HepG2 (cell line): ENCODE measurements around the gene ABHD12. TPM values are rescaled to one million over a fixed set of nuclear protein-coding genes. Genes with fewer than 3 reads are reported as not detected.

Source experiments
- ATAC-seq: fragments of 200-7000 bp; cut with Tn5 transposase; 3 replicates; pipeline ENCODE4 v1.9.1; 2020; ENCODE audit warnings: mild to moderate bottlenecking, moderate library complexity
- BruUV-seq: library from RNA; stranded (reverse); fragments of 400-500 nt; replicated peaks from 2 replicates; lab custom pipeline; 2021; lab: Mats Ljungman, UMichigan
- CTCF ChIA-PET: fragments of 300-600 bp; formaldehyde crosslinking; extraction: SDS; loops from one replicate; lab custom pipeline; 2021; ENCODE audit warnings: low total read pairs, inconsistent platforms, low intra/inter-chr PET ratio; lab: Yijun Ruan, JAX
- POLR2A ChIA-PET: fragments of 350-600 bp; sonication (Branson Sonifier 250); formaldehyde crosslinking; loops from one replicate; lab custom pipeline; 2020; ENCODE audit warnings: antibody characterized with exemption, inconsistent platforms; lab: Yijun Ruan, JAX
- DNase-seq: peaks from one replicate; pipeline ENCODE4 v3.0.0-alpha.2; 2015; ENCODE audit warnings: low spot score
- FAIRE-seq: peaks from 3 replicates; lab custom pipeline; 2011; peaks lifted over from hg19 to GRCh38; lab: Jason Lieb, UNC
- H2AFZ ChIP-seq: one replicate; pipeline ENCODE4 v1.6.1; 2011; ENCODE audit warnings: low read length, inconsistent platforms
- H3K27ac ChIP-seq: fragments of 300-600 bp; 3 replicates; pipeline ENCODE4 v1.8.0; 2011; ENCODE audit warnings: mixed run types, mild to moderate bottlenecking, mixed read lengths, low read length, inconsistent platforms; ENCODE audit not compliant: insufficient read depth; ENCODE audit errors: extremely low read length
- H3K27me3 ChIP-seq, 2 experiments: fragments of 200-600 bp in 1 of 2; 2 replicates in 1 of 2; 3 replicates in 1 of 2; pipeline versions ENCODE4 v1.6.0 to v1.8.0; 2011; ENCODE audit warnings: low read length in 2 of 2, mild to moderate bottlenecking in 2 of 2, moderate library complexity in 2 of 2, inconsistent platforms in 1 of 2; ENCODE audit not compliant: insufficient read depth in 2 of 2, control insufficient read depth in 1 of 2
- H3K36me3 ChIP-seq, 2 experiments: fragments of 200-600 bp in 1 of 2; replicated peaks in 1 of 2; 2 replicates in 1 of 2; 3 replicates in 1 of 2; pipeline versions ENCODE4 v1.5.1 to v1.8.0; 2011; ENCODE audit warnings: low read length in 2 of 2, inconsistent platforms in 1 of 2; ENCODE audit not compliant: insufficient read depth in 2 of 2, control insufficient read depth in 1 of 2
- H3K4me1 ChIP-seq: 2 replicates; pipeline ENCODE4 v1.5.1; 2012; ENCODE audit warnings: low read length, inconsistent platforms; ENCODE audit not compliant: insufficient read depth
- H3K4me2 ChIP-seq: 2 replicates; pipeline ENCODE4 v1.6.0; 2011; ENCODE audit warnings: low read depth, low read length, inconsistent platforms
- H3K4me3 ChIP-seq, 3 experiments: fragments of 200-600 bp in 1 of 3; sonication (generic), shearing (Covaris generic) in 1 of 3; replicated peaks in 1 of 3; 2 replicates each; pipeline ENCODE4 v1.5.1; 2011 to 2016; ENCODE audit warnings: low read length in 3 of 3, inconsistent platforms in 2 of 3, low read depth in 2 of 3, mild to moderate bottlenecking in 2 of 3, control low read depth in 1 of 3, mixed read lengths in 1 of 3; ENCODE audit not compliant: insufficient read depth in 1 of 3
- H3K79me2 ChIP-seq: one replicate; pipeline ENCODE4 v1.6.1; 2011; ENCODE audit warnings: low read length, inconsistent platforms; ENCODE audit not compliant: insufficient read depth
- H3K9ac ChIP-seq: 2 replicates; pipeline ENCODE4 v1.6.0; 2011; ENCODE audit warnings: mild to moderate bottlenecking, low read depth, low read length, inconsistent platforms; ENCODE audit not compliant: insufficient read depth
- H3K9me3 ChIP-seq: 2 replicates; pipeline ENCODE4 v1.5.1; 2012; ENCODE audit warnings: mild to moderate bottlenecking, low read length
- H4K20me1 ChIP-seq: 2 replicates; pipeline ENCODE4 v1.6.0; 2011; ENCODE audit warnings: inconsistent platforms, mild to moderate bottlenecking, low read length, moderate library complexity; ENCODE audit not compliant: insufficient read depth
- FOXP1 ChIP-seq, 2 experiments: fragments of 450-650 bp in 1 of 2; IDR thresholded peaks; 2 replicates each; pipeline ENCODE4 v1.6.1; 2017 to 2018; ENCODE audit warnings: antibody characterized with exemption in 1 of 2
- NFYB ChIP-seq: sonication (generic); formaldehyde crosslinking; IDR thresholded peaks from 2 replicates; pipeline ENCODE4 v1.4.0; 2020; ENCODE audit warnings: missing genetic modification reagents
- NR3C1 ChIP-seq: sonication (generic); formaldehyde crosslinking; IDR thresholded peaks from 2 replicates; pipeline ENCODE4 v1.4.0; 2020; ENCODE audit warnings: missing genetic modification reagents
- POLR2AphosphoS2 ChIP-seq: IDR thresholded peaks from 2 replicates; pipeline ENCODE4 v1.6.1; 2011; ENCODE audit warnings: low read depth, low read length, improper control_type of control experiment
- ZNF451 ChIP-seq: sonication (generic); formaldehyde crosslinking; IDR thresholded peaks from 2 replicates; pipeline ENCODE4 v1.5.0; 2020; ENCODE audit warnings: mild to moderate bottlenecking, missing genetic modification reagents
- ZNF563 ChIP-seq: sonication (generic); formaldehyde crosslinking; IDR thresholded peaks from 2 replicates; pipeline ENCODE4 v1.8.0; 2022; ENCODE audit warnings: mild to moderate bottlenecking, moderate library complexity, missing genetic modification reagents
- ZNF614 ChIP-seq: IDR thresholded peaks from 2 replicates; pipeline ENCODE4 v1.6.1; 2018; ENCODE audit warnings: missing biosample characterization, missing genetic modification reagents, inconsistent platforms, borderline replicate concordance
- WGBS: methylation state at CpG from one replicate; pipeline ENCODE4 v1.1.6; 2017; ENCODE audit warnings: low lambda C conversion rate; 5-methylcytosine and 5-hydroxymethylcytosine counted together
- in situ Hi-C: cut with HindIII; loops from 2 replicates; pipeline ENCODE4 v1.10.0; 2017; ENCODE audit warnings: low pct_unique_long_range_greater_than_20kb; ENCODE audit not compliant: extremely low pct_ligation_motif_present
- intact Hi-C: fragments of 100-400 bp; cut with micrococcal nuclease; formaldehyde crosslinking; loops from one replicate; pipeline ENCODE4 v1.10.0; 2022; ENCODE audit not compliant: unreplicated experiment
- polyA plus RNA-seq, 8 experiments: library from polyadenylated mRNA; depleted of rRNA in 3 of 8; stranded (reverse) in 7 of 8; unstranded in 1 of 8; fragments of >200 nt; fragmentation: Illumina TruSeq in 4 of 8; extraction: Trizol in 4 of 8; gene quantifications; 2 replicates each; pipeline versions ENCODE4 v1.2.1 to v1.2.3, GENCODE V29; 2011 to 2016; ENCODE audit warnings: low read depth in 4 of 8, missing spikeins in 1 of 8, mixed read lengths in 1 of 8; ENCODE audit not compliant: insufficient read depth in 1 of 8
- total RNA-seq, 5 experiments: library from RNA; depleted of rRNA; stranded (reverse); fragments of >200 nt; fragmentation: Illumina TruSeq; extraction: Trizol; gene quantifications; 2 replicates each; pipeline ENCODE4 v1.2.3, GENCODE V29; 2016; ENCODE audit warnings: low read depth in 1 of 5
- TF ChIP-seq, protein P1 (sequence below): IDR thresholded peaks from 2 replicates; pipeline ENCODE4 v1.6.1; 2012; ENCODE audit warnings: inconsistent platforms
- TF ChIP-seq, protein P2 (sequence below): sonication (generic); formaldehyde crosslinking; IDR thresholded peaks from 2 replicates; pipeline ENCODE4 v1.5.0; 2020; ENCODE audit warnings: missing genetic modification reagents
- TF ChIP-seq, protein P3 (sequence below): fragments of 450-650 bp; IDR thresholded peaks from 2 replicates; pipeline ENCODE4 v1.6.1; 2016

The ABHD12 gene
- total and polyA plus RNA-seq, 2 of the 13 experiments (the other 11 are each of a cell fraction or from before 2014, with no cell fraction given), result 23.5 to 72.1 TPM

DNA sequence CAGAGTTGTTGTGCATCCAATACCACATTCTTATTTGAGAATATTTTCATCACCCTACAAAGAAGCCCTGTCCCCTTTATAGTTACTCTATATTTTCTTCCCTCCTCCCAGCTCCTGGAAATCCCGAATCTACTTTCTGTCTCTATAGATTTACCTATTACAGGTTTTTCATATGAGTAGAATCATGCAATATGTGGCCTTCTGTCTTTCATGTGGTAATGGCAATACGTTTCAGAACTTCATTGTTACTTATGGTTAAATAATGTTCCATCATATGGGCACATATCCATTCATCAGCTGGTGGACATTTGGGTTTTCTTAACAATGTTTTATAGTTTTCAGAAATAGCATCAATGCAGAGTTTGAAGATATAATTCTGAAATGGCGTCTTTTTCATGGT, 33.9 kb upstream of the ABHD12 start:
- Histone ChIP-seq H3K4me1 (no peaks in the 10 kb centered on the region), H3K27me3 (no peaks in the 10 kb centered on the region), H3K36me3 (peaks cover 3 to 43% of the 10 kb centered on the region in 2 experiments), H3K79me2 (no peaks in the 10 kb centered on the region), H3K4me2 (no peak overlapping the region), H3K9me3 (no peaks in the 10 kb centered on the region), H3K4me3 (no peak overlapping the region), H3K9ac (no peak overlapping the region), H4K20me1 (no peaks in the 10 kb centered on the region), H2AFZ (no peak overlapping the region), H3K27ac (no peak overlapping the region)
- in situ Hi-C loops, result no loop called here
- no TSS peak for BruUV-seq
- 96% methylated on average over 3 of the region's 3 CpGs for WGBS
- TF ChIP-seq ZNF451 (no peak), ZNF563 (CRISPR knock-in tag) (no peak), FOXP1 (IDR thresholded peaks at IDR 0.05) (no peak), FOXP1 (CRISPR knock-in tag; IDR thresholded peaks at IDR 0.05) (no peak)
- TF ChIP-seq, protein P1, sequence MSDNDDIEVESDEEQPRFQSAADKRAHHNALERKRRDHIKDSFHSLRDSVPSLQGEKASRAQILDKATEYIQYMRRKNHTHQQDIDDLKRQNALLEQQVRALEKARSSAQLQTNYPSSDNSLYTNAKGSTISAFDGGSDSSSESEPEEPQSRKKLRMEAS, result no peak
- TF ChIP-seq, protein P2, sequence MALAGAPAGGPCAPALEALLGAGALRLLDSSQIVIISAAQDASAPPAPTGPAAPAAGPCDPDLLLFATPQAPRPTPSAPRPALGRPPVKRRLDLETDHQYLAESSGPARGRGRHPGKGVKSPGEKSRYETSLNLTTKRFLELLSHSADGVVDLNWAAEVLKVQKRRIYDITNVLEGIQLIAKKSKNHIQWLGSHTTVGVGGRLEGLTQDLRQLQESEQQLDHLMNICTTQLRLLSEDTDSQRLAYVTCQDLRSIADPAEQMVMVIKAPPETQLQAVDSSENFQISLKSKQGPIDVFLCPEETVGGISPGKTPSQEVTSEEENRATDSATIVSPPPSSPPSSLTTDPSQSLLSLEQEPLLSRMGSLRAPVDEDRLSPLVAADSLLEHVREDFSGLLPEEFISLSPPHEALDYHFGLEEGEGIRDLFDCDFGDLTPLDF, result no peak
- FAIRE-seq, result no peak
- ChIA-PET CTCF (no interaction called here), POLR2A (no interaction called here)
- ATAC-seq, result no peak
- no peak for DNase-seq
- intact Hi-C loops, result no loop called here

DNA sequence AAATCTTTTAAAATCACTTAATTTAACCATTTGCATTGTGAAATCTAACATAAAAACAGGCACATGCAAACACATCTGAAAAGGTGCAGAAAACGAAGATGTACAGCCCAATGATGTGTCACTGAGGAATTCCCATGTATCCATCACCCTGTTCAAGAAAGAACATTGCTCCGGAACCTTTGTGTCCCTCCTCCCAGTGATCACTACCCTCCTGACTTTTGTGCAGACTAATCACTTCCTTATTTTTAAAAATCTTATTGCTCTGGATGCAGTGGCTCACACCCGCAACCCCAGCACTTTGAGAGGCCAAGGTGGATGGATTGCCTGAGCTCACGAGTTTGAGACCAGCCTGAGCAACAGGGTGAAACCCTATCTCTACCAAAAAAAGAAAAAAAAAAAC, 31.4 kb upstream of the ABHD12 start:
- intact Hi-C loops, result no loop called here
- no peak overlapping the region for H3K4me3 ChIP-seq
- POLR2A ChIA-PET, result no interaction called here
- no peak overlapping the region for H3K4me2 ChIP-seq
- FAIRE-seq (no peak), ATAC-seq (no peak), DNase-seq (no peak)
- in situ Hi-C loops, result no loop called here
- no TSS peak for BruUV-seq
- H3K27ac ChIP-seq, result no peak overlapping the region
- H3K4me1 ChIP-seq, result no peaks in the 10 kb centered on the region
- no peak overlapping the region for H3K9ac ChIP-seq
- H3K36me3 ChIP-seq, result peaks cover 13 to 55% of the 10 kb centered on the region in 2 experiments
- no peak overlapping the region for H2AFZ ChIP-seq
- no peaks in the 10 kb centered on the region for H3K27me3 ChIP-seq
- WGBS, result 95% methylated on average over 4 of the region's 4 CpGs
- CTCF ChIA-PET, result no interaction called here
- no peaks in the 10 kb centered on the region for H3K79me2 ChIP-seq
- H3K9me3 ChIP-seq, result no peaks in the 10 kb centered on the region
- TF ChIP-seq, protein P3, sequence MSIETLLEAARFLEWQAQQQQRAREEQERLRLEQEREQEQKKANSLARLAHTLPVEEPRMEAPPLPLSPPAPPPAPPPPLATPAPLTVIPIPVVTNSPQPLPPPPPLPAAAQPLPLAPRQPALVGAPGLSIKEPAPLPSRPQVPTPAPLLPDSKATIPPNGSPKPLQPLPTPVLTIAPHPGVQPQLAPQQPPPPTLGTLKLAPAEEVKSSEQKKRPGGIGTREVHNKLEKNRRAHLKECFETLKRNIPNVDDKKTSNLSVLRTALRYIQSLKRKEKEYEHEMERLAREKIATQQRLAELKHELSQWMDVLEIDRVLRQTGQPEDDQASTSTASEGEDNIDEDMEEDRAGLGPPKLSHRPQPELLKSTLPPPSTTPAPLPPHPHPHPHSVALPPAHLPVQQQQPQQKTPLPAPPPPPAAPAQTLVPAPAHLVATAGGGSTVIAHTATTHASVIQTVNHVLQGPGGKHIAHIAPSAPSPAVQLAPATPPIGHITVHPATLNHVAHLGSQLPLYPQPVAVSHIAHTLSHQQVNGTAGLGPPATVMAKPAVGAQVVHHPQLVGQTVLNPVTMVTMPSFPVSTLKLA, result no peak
- TF ChIP-seq POLR2AphosphoS2 (no peak), NR3C1 (CRISPR knock-in tag) (no peak), NFYB (no peak), ZNF614 (CRISPR knock-in tag) (no peak)
- no peaks in the 10 kb centered on the region for H4K20me1 ChIP-seq
